Measurements from ENCODE around the gene ITK.
"Not testable (repeated sequence)": the region's sequence is repeated elsewhere in the genome, so short reads cannot be mapped to it uniquely, and the experiment has no call there.

The ITK gene

GRCh38 chr5:157233515-157233914, 52.9 kb downstream of the ITK start:
- DNase-seq (ENCODE audit: insufficient read length, low spot score), result no peak
- no peak for FAIRE-seq
- TF ChIP-seq POLR2AphosphoS5 (IDR thresholded peaks at IDR 0.05; ENCODE audit: low read depth, low read length) (no peak), TAF1 (IDR thresholded peaks at IDR 0.05; ENCODE audit: low read depth, low read length) (no peak), PAX5 (IDR thresholded peaks at IDR 0.05; ENCODE audit: insufficient read depth, low read length, severe bottlenecking) (no peak), POU2F2 (IDR thresholded peaks at IDR 0.05; ENCODE audit: low read depth, low read length) (no peak), SPI1 (IDR thresholded peaks at IDR 0.05; ENCODE audit: low read depth, low read length) (no peak), POLR2A (IDR thresholded peaks at IDR 0.05; ENCODE audit: low read depth, low read length) (no peak)

DNA sequence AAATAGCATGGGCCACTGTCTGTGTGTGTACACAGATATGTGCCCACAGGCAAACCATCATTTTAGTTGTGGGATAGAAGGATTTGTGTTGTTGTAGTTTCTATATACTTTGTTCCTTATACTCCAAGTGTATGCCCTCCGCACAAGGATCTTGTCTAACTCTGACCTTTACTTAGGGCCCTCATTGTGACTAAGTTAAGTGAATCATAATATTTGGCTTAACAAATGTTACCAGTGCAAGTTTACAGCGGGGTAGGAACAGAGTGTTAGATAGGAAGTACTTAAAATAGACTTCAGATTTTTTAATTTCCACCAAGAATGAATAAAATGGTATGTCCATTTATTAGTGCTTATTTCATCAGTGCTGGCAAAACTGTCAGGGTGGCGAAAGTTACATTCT, 55.8 kb downstream of the ITK start:
- no peak for DNase-seq (ENCODE audit: insufficient read length, low spot score)
- TF ChIP-seq POLR2AphosphoS5 (IDR thresholded peaks at IDR 0.05; ENCODE audit: low read depth, low read length) (no peak), TAF1 (IDR thresholded peaks at IDR 0.05; ENCODE audit: low read depth, low read length) (no peak), SPI1 (IDR thresholded peaks at IDR 0.05; ENCODE audit: low read depth, low read length) (no peak), POLR2A (IDR thresholded peaks at IDR 0.05; ENCODE audit: low read depth, low read length) (no peak), POU2F2 (IDR thresholded peaks at IDR 0.05; ENCODE audit: low read depth, low read length) (no peak), PAX5 (IDR thresholded peaks at IDR 0.05; ENCODE audit: insufficient read depth, low read length, severe bottlenecking) (no peak)
- no peak for FAIRE-seq

GRCh38 chr5:157241483-157241882, 60.8 kb downstream of the ITK start:
- TF ChIP-seq TAF1 (IDR thresholded peaks at IDR 0.05; ENCODE audit: low read depth, low read length) (no peak), SPI1 (IDR thresholded peaks at IDR 0.05; ENCODE audit: low read depth, low read length) (no peak), PAX5 (IDR thresholded peaks at IDR 0.05; ENCODE audit: insufficient read depth, low read length, severe bottlenecking) (no peak), POU2F2 (IDR thresholded peaks at IDR 0.05; ENCODE audit: low read depth, low read length) (no peak), POLR2AphosphoS5 (IDR thresholded peaks at IDR 0.05; ENCODE audit: low read depth, low read length) (no peak), POLR2A (IDR thresholded peaks at IDR 0.05; ENCODE audit: low read depth, low read length) (no peak)
- FAIRE-seq (no peak), DNase-seq (ENCODE audit: insufficient read length, low spot score) (no peak)

GRCh38 chr5:157244704-157245103, 64.1 kb downstream of the ITK start:
- not testable (repeated sequence) for DNase-seq (ENCODE audit: insufficient read length, low spot score); FAIRE-seq

- FAIRE-seq (no peak), DNase-seq (ENCODE audit: insufficient read length, low spot score) (no peak)
- no peak for TF ChIP-seq PAX5 (IDR thresholded peaks at IDR 0.05; ENCODE audit: insufficient read depth, low read length, severe bottlenecking)
- no peak for TF ChIP-seq TAF1 (IDR thresholded peaks at IDR 0.05; ENCODE audit: low read depth, low read length)
- TF ChIP-seq POLR2A (IDR thresholded peaks at IDR 0.05; ENCODE audit: low read depth, low read length), result no peak
- TF ChIP-seq POLR2AphosphoS5 (IDR thresholded peaks at IDR 0.05; ENCODE audit: low read depth, low read length), result no peak
- TF ChIP-seq POU2F2 (IDR thresholded peaks at IDR 0.05; ENCODE audit: low read depth, low read length), result no peak
- no peak for TF ChIP-seq SPI1 (IDR thresholded peaks at IDR 0.05; ENCODE audit: low read depth, low read length)
These were observed 64.8 kb downstream of the ITK start for GRCh38 chr5:157245476-157245875.

DNA sequence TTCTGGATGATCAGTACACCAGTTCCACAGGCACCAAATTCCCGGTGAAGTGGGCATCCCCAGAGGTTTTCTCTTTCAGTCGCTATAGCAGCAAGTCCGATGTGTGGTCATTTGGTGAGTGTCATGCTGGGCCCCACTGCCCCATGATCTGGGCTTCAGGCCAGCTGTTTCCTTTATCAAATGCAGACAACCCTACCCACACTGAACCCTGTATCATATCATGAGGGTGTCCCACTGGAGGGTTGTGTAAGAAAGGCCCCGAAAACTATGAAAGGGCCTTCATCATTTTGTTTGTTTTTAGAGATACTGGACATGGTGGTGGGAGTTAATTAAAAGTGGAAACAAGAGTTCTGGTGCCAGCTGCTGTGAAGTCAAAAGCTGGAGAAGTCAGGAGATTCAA, 65.2 kb downstream of the ITK start:
- FAIRE-seq (no peak), DNase-seq (ENCODE audit: insufficient read length, low spot score) (no peak)
- no peak for TF ChIP-seq POU2F2 (IDR thresholded peaks at IDR 0.05; ENCODE audit: low read depth, low read length)
- no peak for TF ChIP-seq POLR2A (IDR thresholded peaks at IDR 0.05; ENCODE audit: low read depth, low read length)
- TF ChIP-seq SPI1 (IDR thresholded peaks at IDR 0.05; ENCODE audit: low read depth, low read length), result no peak
- no peak for TF ChIP-seq PAX5 (IDR thresholded peaks at IDR 0.05; ENCODE audit: insufficient read depth, low read length, severe bottlenecking)
- TF ChIP-seq POLR2AphosphoS5 (IDR thresholded peaks at IDR 0.05; ENCODE audit: low read depth, low read length), result no peak
- TF ChIP-seq TAF1 (IDR thresholded peaks at IDR 0.05; ENCODE audit: low read depth, low read length), result no peak

DNA sequence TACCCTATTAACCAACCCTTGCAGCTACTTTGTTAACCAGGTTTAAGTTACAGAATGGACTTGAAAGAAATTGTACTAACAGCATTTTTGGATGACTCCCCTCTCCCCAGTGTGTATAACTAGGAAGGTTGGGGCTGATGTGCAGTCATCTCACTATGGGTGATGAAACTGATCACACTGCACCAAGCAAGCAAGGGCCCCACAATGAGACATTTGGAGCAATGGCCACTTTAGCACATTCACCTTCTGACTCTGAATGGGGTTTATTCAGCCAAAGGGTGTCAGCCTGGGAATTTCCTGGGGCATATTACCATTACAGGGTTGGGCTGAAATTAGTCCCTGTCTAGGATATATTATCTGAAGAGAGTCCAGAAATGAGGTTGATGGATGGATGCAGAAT, 66.6 kb downstream of the ITK start:
- TF ChIP-seq POLR2A (IDR thresholded peaks at IDR 0.05; ENCODE audit: low read depth, low read length), result no peak
- TF ChIP-seq POU2F2 (IDR thresholded peaks at IDR 0.05; ENCODE audit: low read depth, low read length), result no peak
- no peak for TF ChIP-seq SPI1 (IDR thresholded peaks at IDR 0.05; ENCODE audit: low read depth, low read length)
- TF ChIP-seq PAX5 (IDR thresholded peaks at IDR 0.05; ENCODE audit: insufficient read depth, low read length, severe bottlenecking), result no peak
- TF ChIP-seq POLR2AphosphoS5 (IDR thresholded peaks at IDR 0.05; ENCODE audit: low read depth, low read length), result no peak
- no peak for TF ChIP-seq TAF1 (IDR thresholded peaks at IDR 0.05; ENCODE audit: low read depth, low read length)
- peak; percentile 41 for FAIRE-seq

DNA sequence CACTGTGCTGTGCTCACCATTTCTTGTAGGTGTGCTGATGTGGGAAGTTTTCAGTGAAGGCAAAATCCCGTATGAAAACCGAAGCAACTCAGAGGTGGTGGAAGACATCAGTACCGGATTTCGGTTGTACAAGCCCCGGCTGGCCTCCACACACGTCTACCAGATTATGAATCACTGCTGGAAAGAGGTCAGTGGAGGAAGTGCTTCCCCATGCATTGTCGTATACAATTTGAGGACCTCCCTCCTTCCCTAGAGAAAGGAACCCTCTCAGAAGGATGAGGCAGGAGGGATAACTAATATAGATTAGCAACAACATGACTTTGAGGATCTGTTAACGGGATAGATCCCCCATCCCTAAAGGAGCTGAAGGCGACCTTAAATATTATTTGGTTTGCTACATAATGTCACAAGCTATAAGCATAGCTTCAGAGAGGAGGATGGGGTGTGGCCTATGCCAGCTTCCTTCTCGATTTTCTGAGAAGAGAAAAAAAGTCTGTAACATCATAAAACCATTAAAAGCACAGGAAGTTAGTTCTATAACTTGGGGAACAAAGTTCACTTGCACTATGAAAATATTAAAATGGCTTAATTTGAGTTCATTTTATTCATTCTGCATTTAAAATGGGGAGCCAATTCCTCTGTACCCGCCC, 68.3 kb downstream of the ITK start:
- no peak for TF ChIP-seq TAF1 (IDR thresholded peaks at IDR 0.05; ENCODE audit: low read depth, low read length)
- TF ChIP-seq POU2F2 (IDR thresholded peaks at IDR 0.05; ENCODE audit: low read depth, low read length), result no peak
- TF ChIP-seq POLR2AphosphoS5 (IDR thresholded peaks at IDR 0.05; ENCODE audit: low read depth, low read length), result no peak
- no peak for TF ChIP-seq POLR2A (IDR thresholded peaks at IDR 0.05; ENCODE audit: low read depth, low read length)
- TF ChIP-seq SPI1 (IDR thresholded peaks at IDR 0.05; ENCODE audit: low read depth, low read length), result no peak
- TF ChIP-seq PAX5 (IDR thresholded peaks at IDR 0.05; ENCODE audit: insufficient read depth, low read length, severe bottlenecking), result no peak
- FAIRE-seq (peak; percentile 16), DNase-seq (ENCODE audit: insufficient read length, low spot score) (no peak)

More for the DNA sequence above, 66.6 kb downstream of the ITK start:
- no peak for DNase-seq (ENCODE audit: insufficient read length, low spot score)

- FAIRE-seq (peak; percentile 97), DNase-seq (ENCODE audit: insufficient read length, low spot score) (no peak)
- TF ChIP-seq POU2F2 (IDR thresholded peaks at IDR 0.05; ENCODE audit: low read depth, low read length) (no peak), POLR2AphosphoS5 (IDR thresholded peaks at IDR 0.05; ENCODE audit: low read depth, low read length) (no peak), POLR2A (IDR thresholded peaks at IDR 0.05; ENCODE audit: low read depth, low read length) (no peak), PAX5 (IDR thresholded peaks at IDR 0.05; ENCODE audit: insufficient read depth, low read length, severe bottlenecking) (no peak), TAF1 (IDR thresholded peaks at IDR 0.05; ENCODE audit: low read depth, low read length) (no peak), SPI1 (IDR thresholded peaks at IDR 0.05; ENCODE audit: low read depth, low read length) (no peak)
These were observed 72.2 kb downstream of the ITK start for GRCh38 chr5:157252711-157253465.
